ENCODE results near the gene RGS19.

DNA sequence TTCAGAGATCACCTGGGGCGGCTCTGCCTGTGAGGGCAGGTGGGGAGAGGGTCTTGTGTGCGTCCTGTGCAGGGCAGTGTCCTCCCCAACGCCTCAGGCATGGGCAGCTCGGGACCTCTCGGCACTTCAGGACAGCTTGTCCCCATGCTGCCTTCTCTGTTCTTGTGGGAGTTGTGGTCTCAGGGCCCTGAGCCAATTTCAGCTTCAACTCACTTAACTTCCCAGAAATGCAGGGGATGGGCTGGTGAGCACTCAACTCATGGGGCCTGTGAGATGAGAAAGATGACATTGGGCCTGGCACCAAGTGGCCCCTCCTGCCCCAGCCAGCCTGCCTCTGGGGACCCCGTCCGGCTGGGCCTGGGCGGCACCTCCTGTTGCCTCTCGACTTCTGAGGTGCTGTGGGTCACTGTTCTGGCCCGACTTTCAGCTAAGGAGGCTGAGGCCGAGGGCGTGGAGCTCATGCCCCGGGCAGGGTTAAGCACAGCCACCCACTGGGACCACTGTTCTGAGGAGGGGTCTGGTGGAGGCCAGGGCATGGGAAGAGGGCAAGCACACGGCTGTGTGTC lies 6.7 kb downstream of the RGS19 start:
- TF ChIP-seq, protein P1, sequence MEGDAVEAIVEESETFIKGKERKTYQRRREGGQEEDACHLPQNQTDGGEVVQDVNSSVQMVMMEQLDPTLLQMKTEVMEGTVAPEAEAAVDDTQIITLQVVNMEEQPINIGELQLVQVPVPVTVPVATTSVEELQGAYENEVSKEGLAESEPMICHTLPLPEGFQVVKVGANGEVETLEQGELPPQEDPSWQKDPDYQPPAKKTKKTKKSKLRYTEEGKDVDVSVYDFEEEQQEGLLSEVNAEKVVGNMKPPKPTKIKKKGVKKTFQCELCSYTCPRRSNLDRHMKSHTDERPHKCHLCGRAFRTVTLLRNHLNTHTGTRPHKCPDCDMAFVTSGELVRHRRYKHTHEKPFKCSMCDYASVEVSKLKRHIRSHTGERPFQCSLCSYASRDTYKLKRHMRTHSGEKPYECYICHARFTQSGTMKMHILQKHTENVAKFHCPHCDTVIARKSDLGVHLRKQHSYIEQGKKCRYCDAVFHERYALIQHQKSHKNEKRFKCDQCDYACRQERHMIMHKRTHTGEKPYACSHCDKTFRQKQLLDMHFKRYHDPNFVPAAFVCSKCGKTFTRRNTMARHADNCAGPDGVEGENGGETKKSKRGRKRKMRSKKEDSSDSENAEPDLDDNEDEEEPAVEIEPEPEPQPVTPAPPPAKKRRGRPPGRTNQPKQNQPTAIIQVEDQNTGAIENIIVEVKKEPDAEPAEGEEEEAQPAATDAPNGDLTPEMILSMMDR (IDR thresholded peaks at IDR 0.05) = no peak
- no peak for TF ChIP-seq ZFX (IDR thresholded peaks at IDR 0.05; ENCODE audit: borderline replicate concordance)
